HUES48 (cell line): ENCODE data around the gene ARRDC1.

Source experiments
- H3K27ac ChIP-seq: one replicate; pipeline ENCODE4 v1.7.0; 2013; ENCODE audit warnings: low read depth, low read length, inconsistent platforms
- H3K27me3 ChIP-seq: 2 replicates; pipeline ENCODE4 v1.6.1; 2013; ENCODE audit warnings: mild to moderate bottlenecking, low read length; ENCODE audit not compliant: control insufficient read depth, insufficient read depth
- H3K36me3 ChIP-seq: 2 replicates; pipeline ENCODE4 v1.6.1; 2013; ENCODE audit warnings: low read length; ENCODE audit not compliant: control insufficient read depth, insufficient read depth
- H3K4me1 ChIP-seq: 2 replicates; pipeline ENCODE4 v1.6.1; 2013; ENCODE audit warnings: mild to moderate bottlenecking, low read length; ENCODE audit not compliant: control insufficient read depth, insufficient read depth
- H3K4me3 ChIP-seq: 2 replicates; pipeline ENCODE4 v1.5.1; 2013; ENCODE audit warnings: mild to moderate bottlenecking, low read depth, low read length
- H3K9ac ChIP-seq: 2 replicates; pipeline ENCODE4 v1.6.1; 2013; ENCODE audit warnings: mild to moderate bottlenecking, low read depth, low read length, moderate library complexity
- H3K9me3 ChIP-seq: 2 replicates; pipeline ENCODE4 v1.6.1; 2013; ENCODE audit warnings: low read length; ENCODE audit not compliant: control insufficient read depth, insufficient read depth

The ARRDC1 gene

DNA sequence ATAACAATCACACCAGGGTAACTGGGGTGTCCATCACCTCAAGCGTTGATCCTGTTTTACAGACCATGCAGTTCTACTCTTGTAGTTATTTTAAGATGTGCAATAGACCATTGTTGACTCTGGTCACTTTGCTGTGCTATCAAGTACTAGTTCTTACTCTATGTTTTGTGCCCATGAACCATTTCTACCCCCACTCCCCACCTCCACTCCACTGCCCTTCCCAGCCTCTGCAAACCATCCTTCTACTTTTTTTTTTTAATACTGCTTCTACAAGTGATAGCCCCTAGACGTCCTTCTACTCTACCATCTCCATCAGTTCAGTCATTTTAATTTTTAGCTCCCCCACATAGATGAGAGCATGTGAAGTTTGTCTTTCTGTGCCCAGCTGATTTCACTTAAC is 52.1 kb downstream of the ARRDC1 start:
- Histone ChIP-seq H3K36me3 (no peaks in the 10 kb centered on the region; the same call in 1 of the 2 replicates), H3K9ac (no peak overlapping the region), H3K4me1 (0 out of 2 replicates have a peak, but pooled peaks cover 5% of the 10 kb centered on the region), H3K27me3 (no peaks in the 10 kb centered on the region), H3K4me3 (no peak overlapping the region), H3K27ac (no peak overlapping the region), H3K9me3 (no peaks in the 10 kb centered on the region)

DNA sequence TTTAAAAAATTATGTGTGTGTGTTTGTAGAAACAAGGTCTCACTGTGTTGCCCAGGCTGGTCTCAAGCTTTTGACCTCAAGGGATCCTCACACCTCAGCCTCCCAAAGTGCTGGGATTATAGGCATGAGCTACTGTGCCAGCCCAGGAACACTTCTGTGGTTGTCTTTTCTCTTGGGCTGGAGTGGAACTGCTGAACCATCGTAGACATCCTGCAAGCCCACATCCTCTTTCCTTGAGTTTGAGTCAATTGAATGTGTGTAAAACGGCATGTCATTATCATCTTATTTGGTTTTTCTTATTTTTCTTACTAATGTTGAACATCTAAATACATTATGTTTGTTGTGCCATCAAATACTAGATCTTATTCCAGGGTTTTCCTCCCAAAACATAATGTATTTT is 53.3 kb downstream of the ARRDC1 start:
- no peak overlapping the region for H3K4me3 ChIP-seq
- H3K9ac ChIP-seq = no peak overlapping the region
- no peaks in the 10 kb centered on the region; the same call in 1 of the 2 replicates for H3K36me3 ChIP-seq
- H3K27ac ChIP-seq = no peak overlapping the region
- no peaks in the 10 kb centered on the region for H3K9me3 ChIP-seq
- no peaks in the 10 kb centered on the region for H3K27me3 ChIP-seq
- H3K4me1 ChIP-seq = peaks cover 13% of the 10 kb centered on the region

DNA sequence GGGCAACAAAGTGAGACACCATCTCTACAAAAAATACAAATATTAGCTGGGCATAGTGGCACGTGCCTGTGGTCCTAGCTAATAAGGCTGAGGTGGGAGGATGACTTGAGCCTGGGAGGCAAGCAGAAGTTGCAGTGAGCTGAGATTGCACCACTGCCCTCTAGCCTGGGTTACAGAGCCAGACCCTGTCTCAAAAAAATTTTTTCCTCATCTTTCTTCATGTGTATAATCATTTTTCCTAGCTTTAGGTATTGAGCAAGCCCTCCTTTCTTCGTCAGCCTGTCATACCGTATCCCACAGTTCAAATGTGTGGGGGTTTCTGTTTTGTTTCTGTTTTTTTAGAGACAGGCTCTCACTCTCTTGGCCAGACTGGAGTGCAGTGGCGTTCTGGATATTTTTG is 54.7 kb downstream of the ARRDC1 start:
- Histone ChIP-seq H3K27me3 (no peaks in the 10 kb centered on the region), H3K9me3 (no peaks in the 10 kb centered on the region), H3K36me3 (no peaks in the 10 kb centered on the region), H3K27ac (no peak overlapping the region), H3K4me3 (no peak overlapping the region), H3K9ac (no peak overlapping the region), H3K4me1 (peaks cover 27% of the 10 kb centered on the region)

GRCh38 chr9:137663584-137663983 is 58.1 kb downstream of the ARRDC1 start:
- H3K27me3 ChIP-seq = no peaks in the 10 kb centered on the region
- H3K4me1 ChIP-seq = peaks cover 61% of the 10 kb centered on the region
- H3K9ac ChIP-seq = no peak overlapping the region
- H3K36me3 ChIP-seq = 0 out of 2 replicates have a peak, but pooled peaks cover 3% of the 10 kb centered on the region
- no peak overlapping the region for H3K4me3 ChIP-seq
- H3K27ac ChIP-seq = no peak overlapping the region
- no peaks in the 10 kb centered on the region for H3K9me3 ChIP-seq

GRCh38 chr9:137664676-137665075 is 59.2 kb downstream of the ARRDC1 start:
- H3K36me3 ChIP-seq = peaks cover 7% of the 10 kb centered on the region; the same call in 1 of the 2 replicates
- H3K9me3 ChIP-seq = no peaks in the 10 kb centered on the region
- no peak overlapping the region for H3K4me3 ChIP-seq
- no peaks in the 10 kb centered on the region for H3K27me3 ChIP-seq
- H3K4me1 ChIP-seq = peaks cover 66% of the 10 kb centered on the region
- H3K9ac ChIP-seq = no peak overlapping the region
- H3K27ac ChIP-seq = peak overlapping the region; percentile 65
